Gastroesophageal sphincter (tissue), 3 donors: ENCODE data around the gene FLOT1.

Experiments used
- CTCF ChIP-seq, 4 experiments: fragments of 200-600 bp in 2 of 4; fragments of 450-650 bp in 2 of 4; sonication (generic) in 1 of 4; IDR thresholded peaks; one replicate each; pipeline ENCODE4 v1.5.1; 2017 to 2019; ENCODE audit warnings: antibody characterized with exemption in 4 of 4, mild to moderate bottlenecking in 2 of 4, moderate library complexity in 2 of 4
- POLR2A ChIP-seq, 2 donors: fragments of 450-650 bp; IDR thresholded peaks; one replicate each; pipeline ENCODE4 v1.6.1; 2017; ENCODE audit warnings: antibody characterized with exemption in 2 of 2, mild to moderate bottlenecking in 2 of 2, moderate library complexity in 1 of 2

- peak in 3 of 4 experiments; percentile 72 to 87 (median 80) for TF ChIP-seq CTCF (IDR thresholded peaks at IDR 0.05)
- TF ChIP-seq POLR2A (IDR thresholded peaks at IDR 0.05), result peak; percentile 78 to 84
These were observed 1.7 kb upstream of the FLOT1 start, which contains the start of gene IER3 for GRCh38 chr6:30744054-30744805.
